CD1c-positive myeloid dendritic cell (primary cell): ENCODE results near the gene PHF23.
A peak's percentile ranks its signal among the peaks of the same experiment; 100 is the strongest.

Experiments
- DNase-seq: peaks from one replicate; pipeline ENCODE4 v3.0.0-alpha.2; 2016; ENCODE audit errors: extremely low spot score

The PHF23 gene

GRCh38 chr17:7219812-7220592 is 19.3 kb downstream of the PHF23 start, which contains the start of the genes ACADVL and DLG4:
Gene ACADVL (plus strand): TSS chr17:7219938. CDS start chr17:7219985, 47 bp downstream.
Gene DLG4 (minus strand): TSS chr17:7219836.
- peak; percentile 90 for DNase-seq

- DNase-seq: no peak
Measured at GRCh38 chr17:7219229-7219811, 19.9 kb downstream of the PHF23 start.

DNA sequence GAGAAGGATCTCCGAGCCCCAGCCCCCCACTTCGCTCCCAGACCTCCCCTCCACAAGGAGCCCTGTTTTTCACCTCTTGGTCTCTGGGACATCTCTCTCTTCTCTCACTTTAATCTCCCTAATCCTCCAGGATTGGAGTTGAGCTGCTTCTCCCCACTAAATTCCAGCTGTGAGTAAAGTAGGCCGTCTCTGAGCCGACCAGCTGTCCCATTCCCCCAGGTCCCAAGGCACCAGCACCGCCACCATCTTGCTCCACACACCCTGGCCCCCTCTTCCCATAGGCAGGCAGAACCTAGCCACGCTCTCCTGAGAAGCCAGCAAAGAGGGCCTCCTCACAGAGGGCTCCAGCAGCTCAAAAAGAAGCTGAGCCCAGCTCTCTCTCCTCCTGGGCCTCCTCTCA is 20.5 kb downstream of the PHF23 start:
- no peak for DNase-seq

GRCh38 chr17:7218166-7218565 is 21.1 kb downstream of the PHF23 start:
- no peak for DNase-seq

- peak; percentile 50 for DNase-seq
Measured at GRCh38 chr17:7217113-7217987, 21.9 kb downstream of the PHF23 start.

GRCh38 chr17:7216242-7217112 is 22.8 kb downstream of the PHF23 start:
- no peak for DNase-seq

DNA sequence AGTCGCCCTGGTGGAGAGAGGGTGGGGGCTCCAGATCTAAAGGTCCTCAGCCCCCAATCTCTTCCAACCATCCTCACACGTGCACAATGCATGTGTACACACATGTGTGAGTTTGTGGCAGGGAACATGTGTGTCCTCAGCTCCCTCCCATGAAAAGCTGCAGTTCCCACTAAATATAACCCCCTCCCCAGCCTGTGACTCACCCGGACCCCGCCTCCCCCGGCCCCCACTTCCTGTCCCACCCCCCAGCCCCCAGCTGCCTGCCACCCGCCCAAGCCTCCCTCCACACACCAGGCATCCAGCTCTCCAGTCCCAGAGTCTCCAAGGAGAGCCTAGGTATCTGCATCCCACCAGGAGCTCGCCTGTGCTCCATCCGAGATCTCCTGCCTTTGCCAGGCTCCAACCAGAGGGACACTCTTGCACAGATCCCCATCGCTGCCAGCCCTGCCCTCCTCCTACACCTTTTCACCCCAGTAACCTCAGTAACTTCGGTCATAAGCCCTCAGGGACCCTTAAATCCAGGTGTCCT is 23.5 kb downstream of the PHF23 start:
- no peak for DNase-seq

DNA sequence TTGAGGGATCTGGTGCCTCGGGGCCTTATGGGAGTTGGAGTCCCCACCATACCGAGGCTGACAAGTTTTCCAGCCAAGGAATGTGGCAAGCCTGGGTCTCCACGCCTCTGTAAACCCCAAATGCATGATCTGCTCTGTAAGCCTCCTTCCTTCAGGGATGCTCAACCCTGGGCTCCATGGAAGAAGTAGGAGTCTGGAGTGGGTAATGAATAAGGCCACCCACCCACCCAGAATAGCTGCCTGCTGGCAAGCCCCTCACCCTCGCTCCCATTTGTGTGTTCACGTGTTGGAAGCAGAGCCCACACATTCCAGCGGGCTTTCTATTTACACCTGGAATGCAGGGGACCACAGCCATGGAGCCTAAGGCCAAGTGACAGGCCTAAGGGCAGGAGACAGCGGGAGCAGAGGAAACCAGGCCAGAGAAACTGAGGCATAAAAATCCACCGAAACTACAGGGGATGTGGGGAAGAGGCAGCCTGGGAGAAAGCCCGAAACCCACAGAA is 24.1 kb downstream of the PHF23 start:
- no peak for DNase-seq

DNA sequence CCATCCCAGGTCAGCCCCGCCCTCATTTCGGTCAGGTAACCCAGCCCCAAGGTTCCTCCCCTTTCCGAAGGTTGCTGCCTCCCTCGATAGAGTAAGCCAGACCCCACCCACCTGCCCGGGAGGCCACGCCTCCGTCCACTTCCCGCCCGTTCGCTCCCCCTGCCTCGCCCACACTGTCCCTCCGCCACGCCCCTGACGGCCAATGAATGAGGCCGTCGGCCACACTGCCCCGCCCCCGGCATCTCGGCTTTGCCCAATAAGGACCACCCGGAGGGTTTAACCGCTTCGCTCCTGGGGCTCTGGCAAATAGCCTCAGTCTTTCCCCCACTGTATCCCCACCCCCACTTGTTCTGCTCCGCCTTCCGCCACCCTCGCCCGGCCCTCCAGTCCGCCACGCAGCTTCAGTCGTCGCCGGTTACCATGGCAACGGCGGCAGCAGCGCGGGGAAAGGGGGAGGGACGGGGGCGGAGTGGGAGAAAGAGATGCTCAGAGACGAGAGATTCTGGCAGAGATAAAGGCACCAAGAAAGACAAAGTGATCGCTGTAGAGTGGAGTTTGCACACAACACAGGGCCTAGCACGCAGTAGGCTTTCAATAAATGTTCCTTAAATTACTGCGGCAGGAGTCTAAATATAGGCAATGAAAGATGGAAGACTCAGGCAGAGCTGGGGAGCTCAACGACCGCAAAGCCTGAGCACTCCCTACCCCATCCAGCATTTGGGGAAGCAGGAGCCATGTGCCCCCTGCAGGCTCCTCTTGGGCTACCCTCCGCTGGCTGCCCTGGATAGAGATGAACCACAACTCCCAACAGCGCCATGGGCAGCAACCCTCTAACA is 24.7 kb downstream of the PHF23 start:
- DNase-seq: peak; percentile 95

- peak; percentile 89 for DNase-seq
Measured at GRCh38 chr17:7213895-7214299, 25.4 kb downstream of the PHF23 start.

GRCh38 chr17:7211491-7212273 is 27.6 kb downstream of the PHF23 start:
- no peak for DNase-seq

DNA sequence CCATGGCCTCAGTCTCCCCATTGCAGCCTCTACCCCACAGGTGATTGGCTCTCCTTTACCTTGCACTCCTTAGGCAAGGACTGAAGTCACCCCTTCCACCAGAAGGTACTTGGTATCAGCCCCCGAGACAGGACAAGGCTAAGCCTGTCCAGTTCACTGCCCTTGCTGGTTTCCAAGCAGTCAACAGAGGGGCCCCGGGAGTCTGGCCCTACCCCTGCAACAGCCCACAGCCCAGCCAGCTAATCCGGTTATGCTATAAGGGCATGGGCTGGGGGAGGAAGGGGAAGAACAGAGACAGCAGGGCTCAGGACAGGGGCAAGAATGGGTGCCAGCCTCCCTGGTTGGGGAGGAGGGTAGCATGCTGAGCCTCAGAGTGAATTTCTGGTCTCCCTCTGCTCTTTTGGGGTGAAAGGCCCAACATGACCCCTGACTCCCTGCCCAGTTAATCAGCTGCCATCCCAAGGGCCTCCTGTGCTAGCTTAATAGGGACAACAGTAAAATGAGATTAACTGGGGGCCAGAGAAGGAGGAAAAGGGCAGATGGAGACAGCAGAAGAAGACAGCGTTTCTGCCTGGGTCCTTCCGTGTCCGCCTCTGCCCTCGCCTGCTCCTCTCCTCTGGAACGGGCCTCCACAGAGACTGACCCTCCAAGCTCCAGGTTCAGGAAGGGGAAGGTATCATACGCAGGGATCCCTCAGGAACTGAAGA is 30.4 kb downstream of the PHF23 start:
- DNase-seq: no peak

DNA sequence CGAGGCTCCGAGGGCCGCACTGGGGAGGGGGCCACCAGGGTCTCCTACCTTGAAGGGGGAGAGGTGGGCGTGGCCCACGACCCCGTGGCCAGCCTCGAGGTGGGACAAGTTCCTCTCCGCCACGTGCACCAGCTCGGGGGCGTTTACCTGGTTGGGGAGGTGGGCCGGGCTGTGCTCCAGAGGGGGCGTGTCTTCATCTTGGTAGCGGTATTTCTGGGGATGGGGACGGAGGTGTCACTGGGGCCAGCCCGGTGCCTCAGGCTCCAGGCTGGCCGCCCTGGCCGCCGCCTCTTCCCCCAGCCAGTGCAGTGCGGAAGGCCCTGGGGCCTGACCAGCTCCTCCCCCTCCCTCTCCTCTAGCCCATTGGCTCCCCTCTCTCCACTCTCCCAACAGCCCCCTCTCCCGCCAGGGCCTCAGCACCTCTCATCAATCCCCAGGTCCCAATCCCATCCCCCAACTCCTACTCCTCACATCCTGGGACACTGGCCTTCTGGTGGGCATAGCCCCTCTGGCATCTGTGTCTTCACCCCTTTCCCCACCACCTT is 31.2 kb downstream of the PHF23 start:
- DNase-seq: no peak

DNA sequence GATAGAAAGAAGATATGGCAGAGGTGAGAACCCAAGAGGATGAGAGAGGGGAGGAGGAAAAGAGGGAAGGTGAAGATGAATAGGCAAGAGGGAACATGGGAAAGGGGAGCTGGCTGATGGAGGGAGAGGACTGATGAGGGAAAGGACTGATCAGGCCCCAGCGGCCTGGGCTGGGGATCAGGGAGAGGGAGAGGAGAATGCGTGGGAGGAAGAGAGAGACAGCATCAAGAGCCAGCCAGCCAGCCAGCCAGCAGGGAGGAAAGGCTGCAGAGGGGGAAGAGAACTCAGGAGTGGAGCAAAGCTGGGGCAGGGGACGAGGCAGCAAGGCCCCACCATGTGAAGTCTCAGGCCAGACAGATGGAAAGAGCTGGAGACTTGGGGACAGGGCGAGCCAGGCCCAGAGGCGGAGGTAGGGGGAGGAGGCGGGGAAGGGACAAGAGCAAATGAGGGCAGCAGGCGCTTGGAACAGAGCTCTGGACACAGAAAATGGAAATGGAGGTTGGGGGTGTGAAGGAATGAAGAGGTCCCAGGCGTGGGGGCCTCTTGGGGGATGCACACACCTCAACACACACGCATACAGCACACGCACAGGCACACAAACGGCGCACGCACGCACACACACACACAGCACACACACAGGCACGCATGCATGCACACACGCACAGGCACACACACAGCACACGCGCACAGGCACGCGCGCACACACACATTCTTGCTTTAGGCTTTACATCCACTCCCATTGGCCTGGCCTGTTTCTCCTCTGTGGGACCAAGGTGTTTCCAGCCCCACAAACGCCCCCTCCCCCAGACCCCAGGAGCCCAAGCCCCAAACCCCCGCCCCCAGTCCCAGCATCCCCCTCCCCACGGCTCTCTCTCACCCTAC is 31.9 kb downstream of the PHF23 start:
- DNase-seq: no peak

GRCh38 chr17:7205561-7205960 is 33.7 kb downstream of the PHF23 start:
- DNase-seq: no peak

GRCh38 chr17:7204828-7205461 is 34.3 kb downstream of the PHF23 start:
- DNase-seq: peak; percentile 92

- no peak for DNase-seq
Measured at GRCh38 chr17:7204336-7204735, 34.9 kb downstream of the PHF23 start.
